Panc1 (cell line): ENCODE measurements around the gene EFCAB11.

Experiments
- CTCF ChIP-seq: fragments of 450-650 bp; IDR thresholded peaks from 2 replicates; pipeline ENCODE4 v1.5.1; 2017; ENCODE audit warnings: mild to moderate bottlenecking
- SIN3A ChIP-seq: IDR thresholded peaks from 2 replicates; pipeline ENCODE4 v1.6.1; 2012; ENCODE audit warnings: low read depth, mild to moderate bottlenecking, low read length, moderate library complexity, borderline replicate concordance; ENCODE audit not compliant: insufficient read depth
- TF ChIP-seq, protein P1 (sequence below), 2 experiments: IDR thresholded peaks; 2 replicates each; pipeline ENCODE4 v1.6.1; 2011 to 2012; ENCODE audit warnings: low read depth in 2 of 2, control low read depth in 1 of 2, low read length in 1 of 2, mild to moderate bottlenecking in 1 of 2, moderate library complexity in 1 of 2; ENCODE audit not compliant: insufficient read depth in 1 of 2

DNA sequence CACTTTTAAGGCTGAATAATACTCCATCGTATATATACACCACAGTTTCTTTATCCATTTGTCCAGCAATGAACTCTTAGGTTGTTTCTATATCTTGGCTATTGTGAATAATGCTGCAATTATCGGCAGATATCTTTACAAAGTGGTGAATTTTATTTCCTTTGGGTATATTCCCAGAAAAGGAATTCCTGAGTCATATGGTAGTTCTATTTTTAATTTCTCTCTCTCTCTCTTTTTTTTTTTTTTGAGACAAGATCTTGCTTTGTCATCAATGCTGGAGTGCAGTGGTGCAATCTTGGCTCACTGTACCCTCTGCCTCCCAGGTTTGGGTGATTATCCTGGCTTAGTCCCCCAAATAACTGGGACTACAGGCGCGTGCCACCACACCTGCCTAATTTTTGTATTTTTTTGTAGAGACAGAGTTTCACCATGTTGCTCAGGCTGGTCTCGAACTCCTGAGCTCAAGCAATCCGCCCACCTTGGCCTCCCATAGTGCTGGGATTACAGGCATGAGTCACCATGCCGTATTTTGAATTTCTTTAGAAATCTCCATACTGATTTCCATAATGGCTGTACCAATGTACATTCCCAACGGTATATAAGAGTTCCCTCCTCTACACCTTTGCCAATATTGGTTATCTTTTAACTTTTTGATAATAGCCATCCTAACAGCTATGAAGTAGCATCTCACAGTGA is 98.4 kb downstream of the EFCAB11 start:
- TF ChIP-seq CTCF, result no peak
- TF ChIP-seq, protein P1, sequence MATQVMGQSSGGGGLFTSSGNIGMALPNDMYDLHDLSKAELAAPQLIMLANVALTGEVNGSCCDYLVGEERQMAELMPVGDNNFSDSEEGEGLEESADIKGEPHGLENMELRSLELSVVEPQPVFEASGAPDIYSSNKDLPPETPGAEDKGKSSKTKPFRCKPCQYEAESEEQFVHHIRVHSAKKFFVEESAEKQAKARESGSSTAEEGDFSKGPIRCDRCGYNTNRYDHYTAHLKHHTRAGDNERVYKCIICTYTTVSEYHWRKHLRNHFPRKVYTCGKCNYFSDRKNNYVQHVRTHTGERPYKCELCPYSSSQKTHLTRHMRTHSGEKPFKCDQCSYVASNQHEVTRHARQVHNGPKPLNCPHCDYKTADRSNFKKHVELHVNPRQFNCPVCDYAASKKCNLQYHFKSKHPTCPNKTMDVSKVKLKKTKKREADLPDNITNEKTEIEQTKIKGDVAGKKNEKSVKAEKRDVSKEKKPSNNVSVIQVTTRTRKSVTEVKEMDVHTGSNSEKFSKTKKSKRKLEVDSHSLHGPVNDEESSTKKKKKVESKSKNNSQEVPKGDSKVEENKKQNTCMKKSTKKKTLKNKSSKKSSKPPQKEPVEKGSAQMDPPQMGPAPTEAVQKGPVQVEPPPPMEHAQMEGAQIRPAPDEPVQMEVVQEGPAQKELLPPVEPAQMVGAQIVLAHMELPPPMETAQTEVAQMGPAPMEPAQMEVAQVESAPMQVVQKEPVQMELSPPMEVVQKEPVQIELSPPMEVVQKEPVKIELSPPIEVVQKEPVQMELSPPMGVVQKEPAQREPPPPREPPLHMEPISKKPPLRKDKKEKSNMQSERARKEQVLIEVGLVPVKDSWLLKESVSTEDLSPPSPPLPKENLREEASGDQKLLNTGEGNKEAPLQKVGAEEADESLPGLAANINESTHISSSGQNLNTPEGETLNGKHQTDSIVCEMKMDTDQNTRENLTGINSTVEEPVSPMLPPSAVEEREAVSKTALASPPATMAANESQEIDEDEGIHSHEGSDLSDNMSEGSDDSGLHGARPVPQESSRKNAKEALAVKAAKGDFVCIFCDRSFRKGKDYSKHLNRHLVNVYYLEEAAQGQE (IDR thresholded peaks at IDR 0.05; ENCODE audit: insufficient read depth in 1 of 2, low read depth in 2 of 2, low read length in 1 of 2), result no peak
- TF ChIP-seq SIN3A, result no peak
